Measurements from ENCODE around the gene ANXA4. TPM values are rescaled to one million over a fixed set of nuclear protein-coding genes. Genes with fewer than 3 reads are reported as not detected.

ANXA4 gene
- polyA plus RNA-seq, 1 of the 3 experiments (the other 2 are of a cell fraction), result 137 TPM

DNA sequence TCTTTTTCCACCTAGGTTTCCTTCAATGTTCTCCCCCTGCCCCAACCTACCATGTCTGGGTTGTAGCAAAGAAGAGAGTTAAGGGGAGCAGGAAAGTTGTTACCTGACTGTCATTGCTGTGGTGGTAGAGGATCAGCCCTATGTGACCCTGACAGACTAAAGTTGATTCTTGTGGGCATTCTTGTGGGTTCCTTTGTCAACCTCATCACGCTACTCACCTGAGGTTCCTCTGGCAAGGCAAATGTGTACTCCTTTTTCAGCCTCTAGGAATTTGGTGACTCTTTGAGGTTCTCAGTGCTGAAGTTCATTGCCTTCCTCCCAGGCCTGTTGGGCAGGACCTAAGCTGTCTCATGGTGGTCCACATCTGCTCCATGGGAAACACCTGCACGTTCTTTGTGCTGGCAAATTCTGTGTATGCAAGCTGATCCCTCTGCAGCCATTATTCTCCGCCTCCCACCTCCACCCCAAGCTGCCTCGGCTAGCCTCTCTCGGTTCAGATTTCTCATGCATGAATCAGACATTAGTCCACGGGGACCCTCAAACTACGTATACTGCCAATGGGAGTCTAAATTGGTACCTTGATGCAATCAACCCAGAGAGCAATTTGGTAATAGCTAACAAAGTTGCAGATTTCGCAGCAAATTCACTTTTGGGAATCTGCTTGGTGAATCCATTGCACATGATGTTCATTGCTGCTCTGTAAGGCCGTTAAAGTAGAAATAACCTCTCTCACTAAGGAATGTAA, 86.0 kb downstream of the ANXA4 start:
- Histone ChIP-seq H3K4me1 (ENCODE audit: control insufficient read depth in 1 of 2, insufficient read depth in 2 of 2, low read depth in 1 of 2, low read length in 1 of 2) (peaks cover 10 to 11% of the 10 kb centered on the region in 2 experiments), H3F3A (replicated peaks; ENCODE audit: insufficient read depth) (peaks cover 14% of the 10 kb centered on the region), H3K4me3 (ENCODE audit: low read depth in 2 of 2, low read length in 1 of 2) (no peak overlapping the region), H3K36me3 (replicated peaks in 1 of 2; ENCODE audit: control insufficient read depth in 1 of 2, insufficient read depth in 2 of 2, low read length in 1 of 2) (peaks cover 11 to 19% of the 10 kb centered on the region in 2 experiments), H3K27ac (ENCODE audit: low read depth in 2 of 2, low read length in 1 of 2) (no peak overlapping the region; a peak in 1 of 4 replicates), H2AFZ (ENCODE audit: low read depth) (no peak overlapping the region), H3K9me3 (no peaks in the 10 kb centered on the region), H3K9ac (no peak overlapping the region), H4K20me1 (ENCODE audit: insufficient read depth) (no peaks in the 10 kb centered on the region), H3K9me2 (no peaks in the 10 kb centered on the region), H3K79me2 (ENCODE audit: insufficient read depth) (peaks cover 33% of the 10 kb centered on the region), H3K4me2 (no peak overlapping the region), H3K27me3 (ENCODE audit: insufficient read depth) (no peaks in the 10 kb centered on the region)
- WGBS (ENCODE audit: low lambda C conversion rate), result 91% methylated on average over 9 of the region's 9 CpGs
- TF ChIP-seq FOXJ3 (CRISPR knock-in tag; IDR thresholded peaks at IDR 0.05), result no peak
- no peak for TF ChIP-seq SMC3 (IDR thresholded peaks at IDR 0.05; ENCODE audit: low read depth, low read length)
- TF ChIP-seq, protein P1, sequence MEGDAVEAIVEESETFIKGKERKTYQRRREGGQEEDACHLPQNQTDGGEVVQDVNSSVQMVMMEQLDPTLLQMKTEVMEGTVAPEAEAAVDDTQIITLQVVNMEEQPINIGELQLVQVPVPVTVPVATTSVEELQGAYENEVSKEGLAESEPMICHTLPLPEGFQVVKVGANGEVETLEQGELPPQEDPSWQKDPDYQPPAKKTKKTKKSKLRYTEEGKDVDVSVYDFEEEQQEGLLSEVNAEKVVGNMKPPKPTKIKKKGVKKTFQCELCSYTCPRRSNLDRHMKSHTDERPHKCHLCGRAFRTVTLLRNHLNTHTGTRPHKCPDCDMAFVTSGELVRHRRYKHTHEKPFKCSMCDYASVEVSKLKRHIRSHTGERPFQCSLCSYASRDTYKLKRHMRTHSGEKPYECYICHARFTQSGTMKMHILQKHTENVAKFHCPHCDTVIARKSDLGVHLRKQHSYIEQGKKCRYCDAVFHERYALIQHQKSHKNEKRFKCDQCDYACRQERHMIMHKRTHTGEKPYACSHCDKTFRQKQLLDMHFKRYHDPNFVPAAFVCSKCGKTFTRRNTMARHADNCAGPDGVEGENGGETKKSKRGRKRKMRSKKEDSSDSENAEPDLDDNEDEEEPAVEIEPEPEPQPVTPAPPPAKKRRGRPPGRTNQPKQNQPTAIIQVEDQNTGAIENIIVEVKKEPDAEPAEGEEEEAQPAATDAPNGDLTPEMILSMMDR (IDR thresholded peaks at IDR 0.05), result no peak
- TF ChIP-seq, protein P2, sequence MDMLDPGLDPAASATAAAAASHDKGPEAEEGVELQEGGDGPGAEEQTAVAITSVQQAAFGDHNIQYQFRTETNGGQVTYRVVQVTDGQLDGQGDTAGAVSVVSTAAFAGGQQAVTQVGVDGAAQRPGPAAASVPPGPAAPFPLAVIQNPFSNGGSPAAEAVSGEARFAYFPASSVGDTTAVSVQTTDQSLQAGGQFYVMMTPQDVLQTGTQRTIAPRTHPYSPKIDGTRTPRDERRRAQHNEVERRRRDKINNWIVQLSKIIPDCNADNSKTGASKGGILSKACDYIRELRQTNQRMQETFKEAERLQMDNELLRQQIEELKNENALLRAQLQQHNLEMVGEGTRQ (IDR thresholded peaks at IDR 0.05; ENCODE audit: borderline replicate concordance, low read depth, low read length), result no peak
- no peak for TF ChIP-seq ELF1 (IDR thresholded peaks at IDR 0.05)
- no peak for TF ChIP-seq FOSL2 (IDR thresholded peaks at IDR 0.05; ENCODE audit: borderline replicate concordance, low read depth)
- TF ChIP-seq, protein P3, sequence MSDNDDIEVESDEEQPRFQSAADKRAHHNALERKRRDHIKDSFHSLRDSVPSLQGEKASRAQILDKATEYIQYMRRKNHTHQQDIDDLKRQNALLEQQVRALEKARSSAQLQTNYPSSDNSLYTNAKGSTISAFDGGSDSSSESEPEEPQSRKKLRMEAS (IDR thresholded peaks at IDR 0.05; ENCODE audit: low read depth), result no peak
- no peak for TF ChIP-seq MEF2A (IDR thresholded peaks at IDR 0.05; ENCODE audit: borderline replicate concordance, low read depth)
- no peak for TF ChIP-seq FOXM1 (IDR thresholded peaks at IDR 0.05; ENCODE audit: low read depth)
- TF ChIP-seq MXI1 (IDR thresholded peaks at IDR 0.05; ENCODE audit: low read depth, low read length), result no peak
- TF ChIP-seq POLR2AphosphoS5 (IDR thresholded peaks at IDR 0.05; ENCODE audit: low read depth, low read length), result no peak
- CTCF ChIA-PET, result interaction anchor here (0.7 to 5.0 kb wide), 3 partner anchors 11 to 640 kb away, joined by 3 to 38 read pairs (median 34); no protein-coding TSS in a partner anchor
- no peak for DNase-seq
- POLR2A ChIA-PET, result no interaction called here

DNA sequence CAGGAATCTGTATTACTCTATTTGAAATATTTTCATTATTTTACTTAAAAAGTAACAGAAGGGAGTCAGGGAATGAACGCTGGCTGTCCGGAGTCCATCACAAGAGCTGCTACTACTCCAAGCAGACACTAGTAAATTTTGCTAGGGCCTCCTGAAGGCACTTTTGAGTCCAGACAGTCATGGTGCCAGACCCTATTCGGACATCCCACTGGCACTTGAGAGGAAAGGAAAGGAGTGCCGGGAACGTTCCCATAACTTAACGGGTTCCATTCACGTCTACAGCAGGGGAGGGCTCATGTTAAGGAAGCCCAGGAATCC, 87.0 kb downstream of the ANXA4 start:
- peaks cover 10 to 11% of the 10 kb centered on the region in 2 experiments for H3K4me1 ChIP-seq (ENCODE audit: control insufficient read depth in 1 of 2, insufficient read depth in 2 of 2, low read depth in 1 of 2, low read length in 1 of 2)
- 14% methylated on average over 7 of the region's 7 CpGs for WGBS (ENCODE audit: low lambda C conversion rate)
- H3K9me2 ChIP-seq, result no peaks in the 10 kb centered on the region
- TF ChIP-seq, protein P2 (IDR thresholded peaks at IDR 0.05; ENCODE audit: borderline replicate concordance, low read depth, low read length), result no peak
- TF ChIP-seq, protein P4, sequence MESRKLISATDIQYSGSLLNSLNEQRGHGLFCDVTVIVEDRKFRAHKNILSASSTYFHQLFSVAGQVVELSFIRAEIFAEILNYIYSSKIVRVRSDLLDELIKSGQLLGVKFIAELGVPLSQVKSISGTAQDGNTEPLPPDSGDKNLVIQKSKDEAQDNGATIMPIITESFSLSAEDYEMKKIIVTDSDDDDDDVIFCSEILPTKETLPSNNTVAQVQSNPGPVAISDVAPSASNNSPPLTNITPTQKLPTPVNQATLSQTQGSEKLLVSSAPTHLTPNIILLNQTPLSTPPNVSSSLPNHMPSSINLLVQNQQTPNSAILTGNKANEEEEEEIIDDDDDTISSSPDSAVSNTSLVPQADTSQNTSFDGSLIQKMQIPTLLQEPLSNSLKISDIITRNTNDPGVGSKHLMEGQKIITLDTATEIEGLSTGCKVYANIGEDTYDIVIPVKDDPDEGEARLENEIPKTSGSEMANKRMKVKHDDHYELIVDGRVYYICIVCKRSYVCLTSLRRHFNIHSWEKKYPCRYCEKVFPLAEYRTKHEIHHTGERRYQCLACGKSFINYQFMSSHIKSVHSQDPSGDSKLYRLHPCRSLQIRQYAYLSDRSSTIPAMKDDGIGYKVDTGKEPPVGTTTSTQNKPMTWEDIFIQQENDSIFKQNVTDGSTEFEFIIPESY (IDR thresholded peaks at IDR 0.05; ENCODE audit: borderline replicate concordance, low read depth), result no peak
- TF ChIP-seq NRF1 (IDR thresholded peaks at IDR 0.05; ENCODE audit: low read depth, low read length) (no peak), TEAD4 (IDR thresholded peaks at IDR 0.05; ENCODE audit: borderline replicate concordance, insufficient read depth) (no peak), FOSL2 (IDR thresholded peaks at IDR 0.05; ENCODE audit: borderline replicate concordance, low read depth) (no peak), GABPA (IDR thresholded peaks at IDR 0.05; ENCODE audit: low read depth) (no peak), MXI1 (IDR thresholded peaks at IDR 0.05; ENCODE audit: low read depth, low read length) (no peak)
- no peak for DNase-seq
- peak overlapping the region; percentile 87 to 95 for H3K27ac ChIP-seq (ENCODE audit: low read depth in 2 of 2, low read length in 1 of 2)
- H3K36me3 ChIP-seq (replicated peaks in 1 of 2; ENCODE audit: control insufficient read depth in 1 of 2, insufficient read depth in 2 of 2, low read length in 1 of 2), result peaks cover 7 to 13% of the 10 kb centered on the region in 2 experiments
- H3K4me2 ChIP-seq, result peak overlapping the region; percentile 83
- no peaks in the 10 kb centered on the region for H4K20me1 ChIP-seq (ENCODE audit: insufficient read depth)
- peak overlapping the region; percentile 88 for H2AFZ ChIP-seq (ENCODE audit: low read depth)
- ChIA-PET POLR2A (interaction anchor here (0.7 kb wide), 1 partner anchor 65 kb away, joined by 4 read pairs; the partner anchor contains the start of gene SNRNP27), CTCF (interaction anchor here (0.7 to 5.0 kb wide), 3 partner anchors 12 to 640 kb away, joined by 3 to 38 read pairs (median 34); no protein-coding TSS in a partner anchor)
- no peaks in the 10 kb centered on the region for H3K27me3 ChIP-seq (ENCODE audit: insufficient read depth)
- H3K4me3 ChIP-seq (ENCODE audit: low read depth in 2 of 2, low read length in 1 of 2), result peak overlapping the region; percentile 82 to 95
- H3F3A ChIP-seq (replicated peaks; ENCODE audit: insufficient read depth), result peaks cover 14% of the 10 kb centered on the region
- H3K9me3 ChIP-seq, result no peaks in the 10 kb centered on the region
- H3K9ac ChIP-seq, result peak overlapping the region; percentile 72
- H3K79me2 ChIP-seq (ENCODE audit: insufficient read depth), result peaks cover 40% of the 10 kb centered on the region

All from SK-N-SH (cell line).